GM21723 (cell line): Measurements from ENCODE around the gene C6orf118.

Experiments used
- ATAC-seq: cut with Tn5 transposase; IDR thresholded peaks from one replicate; pipeline ENCODE4 v1.9.1; 2021; ENCODE audit warnings: mild to moderate bottlenecking, moderate library complexity; ENCODE audit not compliant: unreplicated experiment

C6orf118 gene

DNA sequence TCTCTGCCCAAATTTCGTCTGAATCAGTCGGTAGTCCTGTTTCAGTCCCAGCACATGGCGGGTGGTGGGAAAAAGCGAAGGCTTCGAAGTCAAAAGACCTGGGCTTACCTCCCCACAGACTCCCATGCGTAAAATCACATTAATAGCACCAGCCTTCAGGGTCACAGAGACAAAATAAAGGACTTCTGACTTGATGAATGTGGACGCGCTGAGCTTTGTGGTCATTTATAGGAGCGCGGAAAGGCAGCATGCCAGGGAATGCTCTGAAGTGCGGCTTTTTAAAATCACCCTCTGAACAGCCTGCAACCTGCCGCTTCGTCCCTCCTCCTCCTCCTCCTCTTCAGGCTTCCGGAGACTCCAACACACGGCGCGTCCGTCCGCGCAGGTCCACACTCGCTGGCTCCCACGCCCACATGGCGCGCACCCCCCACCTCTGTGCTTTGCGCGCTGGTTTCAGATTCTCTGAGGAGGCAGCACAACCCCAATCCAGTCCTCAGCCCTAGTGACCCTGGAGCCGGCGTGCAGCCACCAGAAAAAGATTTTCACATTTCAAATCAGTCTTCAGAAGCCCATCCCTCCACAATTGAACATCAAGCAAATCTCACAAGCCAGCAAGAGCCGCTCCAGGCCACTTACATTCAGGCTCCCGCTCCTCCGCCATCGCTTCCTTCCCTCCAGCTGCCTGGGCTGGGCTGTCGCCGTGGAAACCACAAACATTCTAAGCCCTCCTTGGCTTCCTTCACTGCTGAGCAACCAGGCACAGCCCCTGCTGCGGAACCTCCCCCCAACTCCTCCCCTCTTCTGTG is at the start of gene C6orf118:
C6orf118 (minus strand) TSS at position 680 of the 806 bp plus-strand sequence; CDS start at position 661, 19 bp downstream.
- ATAC-seq = no peak

DNA sequence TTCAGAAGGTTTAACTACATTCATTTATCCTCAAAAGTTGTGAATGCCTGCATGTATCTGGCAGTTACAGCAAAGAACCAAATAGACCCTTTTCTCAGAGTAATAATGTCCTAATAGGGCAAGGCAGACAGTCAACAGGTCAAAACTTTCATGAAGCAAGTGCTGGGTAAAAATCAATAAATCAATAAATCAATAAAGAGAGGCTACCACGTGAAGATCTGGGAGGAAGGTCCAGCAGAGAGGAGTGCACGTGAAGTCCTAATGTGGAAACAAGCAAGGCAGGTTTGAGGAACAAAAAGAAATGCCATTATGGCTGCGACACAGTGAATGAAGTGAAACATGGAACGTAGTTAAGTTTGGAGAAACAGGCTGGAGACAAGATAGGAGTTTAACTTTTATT is 36.3 kb upstream of the C6orf118 start:
- no peak for ATAC-seq

DNA sequence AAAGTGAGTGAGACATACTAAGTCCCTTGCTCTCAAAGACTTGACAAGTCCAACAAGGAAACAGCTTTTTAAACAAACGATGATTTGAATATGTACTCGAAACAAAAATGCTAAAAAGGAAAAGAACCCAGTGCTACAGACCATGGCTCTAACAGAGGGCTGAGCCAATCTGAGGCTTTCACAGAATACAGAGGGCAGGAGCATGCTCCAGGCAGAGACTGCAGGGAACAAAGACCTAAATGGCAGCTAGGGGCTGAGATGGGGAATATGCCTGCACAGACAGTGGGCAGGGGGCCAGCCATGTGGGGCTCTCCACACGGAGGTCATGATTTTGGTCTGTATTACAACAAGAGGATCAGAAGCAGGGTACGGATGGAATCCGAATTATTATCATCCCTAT is 31.1 kb upstream of the C6orf118 start:
- ATAC-seq = no peak

DNA sequence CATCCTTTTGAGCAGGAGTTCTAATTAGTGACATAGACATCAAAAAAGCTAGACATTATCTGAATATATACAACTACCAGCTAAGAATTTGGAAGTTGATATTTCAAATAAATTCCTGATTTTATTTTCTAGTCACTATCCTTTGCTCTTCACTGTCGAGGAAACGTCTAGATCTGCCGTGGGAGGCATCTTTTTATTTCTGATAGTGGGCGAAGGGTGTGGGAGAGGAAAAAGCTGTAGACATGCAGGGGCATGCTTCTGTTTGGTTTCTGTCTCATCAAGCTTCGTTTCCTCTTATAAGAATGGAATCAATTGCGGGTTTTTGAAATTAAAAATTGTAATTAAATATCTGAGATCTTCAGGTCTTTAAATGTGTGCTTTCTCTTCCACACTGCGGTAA is 16.2 kb upstream of the C6orf118 start:
- ATAC-seq = no peak

DNA sequence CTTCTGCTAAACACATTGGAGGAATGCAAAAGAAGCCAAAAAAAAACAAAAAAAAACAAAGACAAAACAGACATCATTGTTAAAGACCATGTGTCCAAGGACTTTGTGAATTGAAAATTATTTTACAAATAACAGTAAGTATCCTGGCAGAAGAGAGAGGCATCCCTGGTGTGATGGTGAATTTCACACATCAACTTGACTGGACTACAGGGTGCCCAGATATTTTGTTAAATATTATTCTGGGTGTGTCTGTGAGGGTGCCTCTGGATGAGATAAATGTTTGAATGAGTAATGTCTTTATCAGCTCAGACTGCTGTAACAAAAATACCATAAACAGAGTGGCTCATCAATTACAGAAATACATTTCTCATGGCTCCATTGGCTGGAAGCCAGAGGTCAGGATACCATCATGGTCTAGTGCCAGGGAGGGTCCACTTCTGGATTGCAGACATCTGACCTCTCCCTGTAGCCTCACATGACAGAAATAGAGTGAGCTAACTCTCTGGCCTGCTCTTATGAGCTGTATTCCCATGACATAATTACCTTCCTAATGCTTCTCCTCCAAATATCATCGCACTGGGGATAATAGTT is 12.2 kb upstream of the C6orf118 start:
- no peak for ATAC-seq

DNA sequence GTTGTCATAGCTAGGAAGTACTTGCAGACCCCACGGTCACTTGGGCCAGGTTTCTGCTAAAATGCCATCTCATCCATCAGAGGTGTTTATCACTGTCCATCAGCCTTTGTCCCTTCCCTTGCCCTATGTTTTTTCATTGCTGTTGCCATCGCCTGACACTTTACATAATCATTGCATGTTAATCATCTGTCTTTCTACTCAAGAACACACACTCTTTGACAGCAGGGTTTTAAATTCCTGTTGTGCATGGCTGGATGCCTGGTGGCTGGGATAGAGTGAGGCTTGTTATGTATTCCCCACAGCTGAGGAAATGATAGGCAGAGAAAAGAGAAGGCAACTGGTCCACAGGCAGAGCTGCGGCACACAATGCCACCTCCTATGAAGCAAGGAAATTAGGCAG is 11.7 kb upstream of the C6orf118 start:
- ATAC-seq = no peak

DNA sequence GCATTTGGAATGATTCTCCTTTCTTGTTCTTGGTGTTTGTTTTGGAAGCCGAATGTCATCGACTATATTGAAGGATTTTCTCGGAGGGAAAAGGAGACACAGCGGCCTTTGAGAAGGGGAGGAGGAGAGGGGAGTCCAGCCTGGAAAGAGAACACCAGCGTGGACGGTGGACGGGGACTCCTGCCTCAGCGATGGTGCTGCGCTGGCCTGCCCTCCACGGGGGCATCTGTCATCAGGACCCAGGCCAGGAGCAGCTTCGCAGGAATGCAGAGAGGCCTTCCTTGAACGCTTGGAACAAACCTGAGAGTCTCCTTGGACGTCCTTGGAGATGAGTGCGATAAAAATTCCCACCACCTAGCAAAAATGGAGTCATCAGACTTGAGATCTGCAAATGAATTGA is 8.3 kb upstream of the C6orf118 start:
- no peak for ATAC-seq

DNA sequence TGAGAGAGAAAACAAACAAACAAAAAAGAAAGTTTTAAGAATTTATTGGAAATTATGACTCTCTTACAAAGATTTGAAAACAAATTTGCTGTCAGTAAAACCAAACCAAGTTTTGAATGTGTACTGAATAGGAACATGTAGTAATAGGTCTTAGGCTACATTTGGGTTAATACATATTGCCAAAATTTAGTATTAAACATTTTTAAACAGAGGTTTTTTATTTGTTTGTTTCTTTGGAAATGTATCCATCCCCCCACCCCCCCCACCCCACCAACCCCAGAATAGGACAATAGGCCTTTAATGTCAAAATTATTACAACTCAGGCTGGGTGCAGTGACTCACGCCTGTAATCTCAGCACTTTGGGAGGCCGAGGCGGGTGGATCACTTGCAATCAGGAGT is 2.5 kb downstream of the C6orf118 start:
- no peak for ATAC-seq

DNA sequence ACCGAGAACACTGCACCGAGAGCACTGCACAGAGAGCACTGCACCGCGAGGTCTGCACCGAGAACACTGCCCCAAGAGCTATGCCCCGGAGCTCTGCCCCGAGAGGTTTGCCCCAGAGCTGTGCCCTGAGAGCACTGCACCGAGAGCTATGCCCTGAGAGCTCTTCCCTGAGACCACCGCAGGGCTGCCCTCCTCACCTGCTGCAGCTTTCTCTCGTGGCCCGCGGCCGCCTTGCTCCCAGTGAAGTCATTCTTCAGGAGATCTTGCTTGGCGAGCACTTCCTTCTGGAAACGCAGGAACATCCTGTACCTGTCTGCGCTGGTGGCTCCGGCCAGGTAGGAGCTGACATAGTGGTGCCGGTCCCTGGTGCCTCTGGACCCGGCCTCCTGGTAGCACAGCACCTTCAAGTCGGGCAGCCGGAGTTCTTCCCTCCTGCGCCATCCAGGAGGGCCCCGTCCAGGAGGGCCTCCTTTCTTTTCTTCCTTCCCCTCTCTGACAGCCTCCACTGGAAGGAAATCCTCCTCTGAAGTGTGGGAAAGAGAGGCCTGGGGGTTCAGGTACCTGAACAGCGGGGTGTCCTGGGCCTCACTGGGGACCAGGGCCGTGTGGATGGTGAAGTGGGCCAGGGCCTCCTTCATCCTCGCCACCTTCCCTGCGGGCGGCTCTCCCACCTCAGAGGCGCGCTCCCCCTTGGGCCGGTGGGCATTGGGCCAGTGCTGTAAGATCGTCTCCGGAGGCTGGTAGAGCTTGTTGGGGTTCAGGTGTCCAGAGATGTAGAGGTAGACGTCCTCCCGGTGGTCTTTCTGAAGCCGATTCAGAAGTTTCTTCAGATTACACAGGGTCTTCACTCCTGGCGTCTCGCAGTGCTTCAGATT is 7.8 kb downstream of the C6orf118 start:
- no peak for ATAC-seq

DNA sequence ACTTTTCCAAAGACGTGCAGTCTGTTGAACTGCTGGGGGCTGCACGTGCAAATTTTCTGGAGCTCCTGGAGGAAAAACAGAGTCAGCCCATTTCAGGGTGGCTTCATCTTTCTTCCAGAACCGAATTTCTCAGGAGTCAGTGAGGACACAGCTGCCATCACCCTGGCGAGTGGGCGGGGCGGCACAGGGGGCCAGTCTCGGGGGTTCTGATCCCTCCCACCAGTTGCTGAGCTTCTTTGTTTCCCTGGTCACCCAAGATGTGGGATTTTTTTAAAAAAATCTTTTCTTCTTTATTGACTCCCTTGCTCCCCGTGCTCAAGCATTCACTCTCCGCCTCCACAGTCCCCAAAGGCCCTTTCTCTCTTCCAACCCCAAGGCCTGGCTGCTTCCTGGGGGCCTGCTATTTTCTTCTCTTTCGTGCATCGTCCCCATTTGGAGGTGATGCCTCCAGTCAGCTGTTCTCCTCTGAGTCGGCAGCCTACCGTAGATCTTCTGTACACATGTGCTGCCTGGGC is 8.9 kb downstream of the C6orf118 start:
- ATAC-seq = no peak

DNA sequence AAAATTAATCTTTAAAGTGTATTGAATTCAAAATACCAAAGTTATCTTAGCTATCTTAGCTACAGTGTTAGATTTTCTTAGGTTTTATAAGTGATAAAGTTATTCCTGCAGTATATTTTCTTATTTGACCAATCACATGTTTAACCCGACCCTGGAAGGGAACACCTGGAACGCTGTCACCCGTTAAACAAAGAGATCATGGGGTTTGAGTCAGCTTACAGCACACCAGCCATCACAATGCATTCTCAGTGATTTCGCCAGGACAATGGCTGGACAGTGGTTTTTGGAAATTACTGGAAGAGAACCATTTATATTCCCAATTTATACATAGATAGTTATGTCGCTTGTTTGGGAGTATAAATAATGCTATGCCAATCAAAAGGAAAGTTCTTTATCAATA is 10.5 kb downstream of the C6orf118 start:
- ATAC-seq = no peak

DNA sequence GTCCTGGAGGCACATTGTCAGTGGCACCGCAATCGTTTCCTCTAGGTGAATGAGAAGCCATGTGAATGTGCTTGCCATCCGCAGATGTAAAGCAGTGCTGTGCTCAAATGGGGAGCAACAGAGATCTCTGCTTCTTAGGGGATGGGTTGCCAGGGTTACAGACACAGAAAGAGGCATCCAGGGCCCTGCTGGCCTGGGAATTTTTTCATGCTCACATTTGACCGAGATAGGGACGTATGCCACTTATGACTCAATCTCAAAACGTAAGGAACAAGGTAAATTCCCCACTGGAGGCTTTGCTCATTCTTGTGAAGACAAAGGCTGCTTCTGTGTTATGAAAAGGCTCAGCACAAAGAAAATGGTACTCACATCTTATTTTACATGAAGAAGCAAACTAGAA is 11.0 kb downstream of the C6orf118 start:
- ATAC-seq = no peak

DNA sequence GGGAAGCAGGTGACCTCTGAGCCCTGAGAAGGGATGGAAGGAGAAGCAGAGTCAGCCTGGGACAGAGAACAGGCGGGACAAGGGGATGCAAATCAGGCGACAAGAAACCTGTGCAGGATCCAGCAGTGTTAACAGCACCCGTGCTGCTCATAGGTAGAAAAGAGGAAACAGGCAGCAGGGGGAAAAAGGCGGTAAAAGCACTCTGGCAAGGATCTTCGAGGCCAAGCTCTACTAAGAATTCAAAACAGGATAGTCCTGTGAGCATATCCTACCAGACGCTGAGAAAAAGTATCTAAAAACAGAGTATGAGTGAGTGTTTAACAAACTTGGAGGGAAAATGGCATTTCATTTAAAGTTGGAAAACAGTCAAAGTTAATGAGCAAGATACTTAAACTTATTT is 16.7 kb downstream of the C6orf118 start:
- no peak for ATAC-seq

DNA sequence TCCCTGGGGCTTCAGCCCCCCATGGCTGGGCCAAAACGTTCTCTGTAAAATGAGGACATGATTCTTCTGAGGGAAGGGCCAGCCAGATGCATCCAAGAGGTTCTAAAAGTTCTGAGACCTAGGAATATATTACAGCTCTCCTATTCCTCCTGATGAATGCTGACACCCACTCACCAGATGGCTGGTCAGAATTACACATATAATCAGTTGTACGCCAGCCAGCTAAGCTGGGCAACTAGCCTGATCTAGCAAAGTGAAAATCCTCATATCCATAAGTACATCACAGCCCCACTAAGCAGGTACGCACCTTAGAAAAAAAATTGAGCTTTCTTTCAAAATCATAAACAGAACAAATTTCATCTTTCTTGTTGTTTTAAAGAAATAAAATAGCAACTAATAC is 34.8 kb downstream of the C6orf118 start:
- no peak for ATAC-seq

DNA sequence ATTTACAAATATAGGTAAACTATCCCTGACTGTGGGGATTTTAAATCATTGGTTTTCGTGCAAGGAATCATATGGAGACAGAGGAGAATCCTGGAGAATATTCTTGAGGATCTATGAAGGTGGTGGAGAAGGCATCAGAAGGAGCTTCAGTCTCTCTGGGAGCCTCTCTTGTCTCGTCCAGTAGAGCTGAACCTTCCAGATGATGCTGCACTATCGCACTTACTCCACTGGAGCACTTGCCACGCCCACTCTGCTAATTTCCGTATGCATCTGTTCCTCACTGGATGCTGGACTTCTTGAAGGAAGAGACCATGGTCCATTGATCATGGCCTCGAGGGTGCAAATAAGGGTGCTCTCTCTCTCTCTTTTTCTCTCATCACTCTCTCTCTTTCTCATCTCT is 36.8 kb downstream of the C6orf118 start:
- ATAC-seq = no peak

DNA sequence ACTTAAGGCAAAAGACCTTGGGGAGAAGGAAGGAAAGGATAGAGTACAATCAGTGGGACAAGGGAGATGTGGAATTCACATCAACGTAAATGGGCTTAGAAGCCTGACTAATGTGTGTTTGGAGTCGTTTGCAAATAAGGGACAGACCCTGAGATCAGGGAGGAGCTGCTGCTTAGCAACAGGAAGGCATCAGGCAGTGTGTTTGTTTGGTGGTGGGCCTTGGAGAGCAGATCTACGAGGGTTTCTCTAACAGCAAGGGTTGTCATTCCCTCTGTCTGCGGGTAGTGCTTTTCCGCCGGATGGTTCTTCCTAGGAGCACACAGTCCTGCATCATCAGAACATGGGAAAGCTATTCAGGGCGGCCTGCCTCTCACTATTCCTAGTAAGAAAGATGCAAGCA is 40.4 kb downstream of the C6orf118 start:
- no peak for ATAC-seq

DNA sequence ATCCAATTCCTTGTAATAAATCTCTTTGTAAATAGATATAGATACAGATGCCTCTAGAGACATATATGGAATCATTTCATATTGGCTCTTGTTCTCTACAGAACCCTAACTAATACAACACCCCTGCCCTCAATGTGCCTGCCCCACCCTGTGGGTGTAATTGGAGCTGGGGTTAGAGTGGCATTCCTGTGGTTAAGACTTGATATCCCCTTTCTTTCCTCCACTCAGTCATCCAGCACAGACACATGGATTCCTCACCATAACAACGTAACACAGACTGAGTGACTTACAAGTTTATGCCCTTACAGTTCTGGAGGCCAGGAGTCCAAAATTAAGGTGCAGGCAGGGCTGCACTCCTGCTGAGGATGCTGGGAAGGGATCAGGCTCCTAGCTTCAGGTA is 42.8 kb downstream of the C6orf118 start:
- no peak for ATAC-seq

DNA sequence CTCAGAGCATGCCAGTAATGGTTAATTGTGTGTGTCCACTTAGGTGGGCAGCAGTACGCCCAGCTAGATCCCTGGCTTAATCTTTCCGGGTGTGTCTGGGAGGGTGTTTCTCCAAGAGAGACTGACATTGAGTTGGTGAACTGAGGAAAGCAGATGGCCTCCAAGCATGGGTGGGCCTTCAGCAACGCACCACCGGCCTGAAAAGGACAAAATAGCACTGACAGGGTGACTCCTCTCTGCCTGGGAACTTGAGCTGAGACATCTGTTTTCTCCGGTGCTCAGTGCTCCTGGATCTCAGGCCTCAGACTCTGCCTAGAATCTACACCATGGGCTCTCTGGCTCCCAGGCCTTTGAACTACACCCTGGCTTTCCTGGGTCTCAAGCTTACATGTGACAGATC is 43.2 kb downstream of the C6orf118 start:
- no peak for ATAC-seq

DNA sequence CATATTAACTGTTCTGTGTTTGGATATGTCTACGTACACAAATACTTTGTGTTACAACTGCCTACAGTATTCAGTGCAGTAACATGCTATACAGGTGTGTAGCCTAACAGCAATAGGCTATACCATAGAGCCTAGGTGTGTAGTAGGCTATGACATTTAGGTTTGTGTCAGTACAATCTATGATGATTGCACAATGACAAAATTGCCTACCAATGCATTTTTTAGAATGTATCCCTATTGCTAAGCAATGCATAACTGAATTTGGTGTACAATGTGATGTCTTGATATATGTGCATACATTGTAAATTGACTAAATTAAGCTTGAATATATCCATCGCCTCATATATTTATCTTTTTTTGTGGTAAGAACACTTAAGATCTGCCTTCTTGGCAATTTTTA is 48.9 kb downstream of the C6orf118 start:
- ATAC-seq = no peak

DNA sequence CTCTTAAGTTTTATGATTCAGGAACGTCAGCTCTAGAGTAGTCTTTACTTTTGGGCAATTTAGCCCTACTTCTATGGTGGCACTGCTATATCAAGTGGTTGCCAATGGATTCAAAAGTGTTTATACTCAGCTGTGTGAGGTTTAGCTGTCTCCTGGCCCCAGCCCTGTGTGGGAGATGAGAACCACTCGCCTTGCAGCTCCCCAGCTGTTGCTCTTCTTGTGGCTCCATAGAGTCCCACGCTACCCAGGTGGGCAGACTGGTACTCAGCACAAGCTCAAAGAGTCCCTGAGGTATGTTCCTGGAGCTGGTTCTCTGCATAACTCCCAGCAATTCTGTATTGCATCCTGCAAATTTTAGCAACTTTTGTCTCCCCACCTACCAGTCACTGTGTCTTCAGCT is 59.6 kb downstream of the C6orf118 start:
- no peak for ATAC-seq

DNA sequence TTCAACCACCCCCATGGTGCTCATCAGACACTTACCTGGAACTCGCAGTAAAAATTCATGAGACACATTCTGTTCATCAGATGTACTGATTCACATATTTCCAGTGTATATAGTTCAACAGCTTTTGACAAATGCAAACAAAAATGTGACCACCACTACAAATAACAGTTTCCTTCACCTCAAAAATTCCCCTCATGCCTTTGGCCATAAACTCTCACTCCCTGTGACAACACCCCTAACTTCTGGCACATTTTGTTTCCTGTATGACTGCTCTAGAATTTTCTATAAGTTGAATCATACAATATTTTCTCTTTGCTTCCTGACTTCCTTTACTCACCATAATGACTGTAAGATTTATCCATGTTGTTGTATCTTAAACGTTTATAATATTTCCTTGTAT is 63.7 kb downstream of the C6orf118 start:
- ATAC-seq = no peak

DNA sequence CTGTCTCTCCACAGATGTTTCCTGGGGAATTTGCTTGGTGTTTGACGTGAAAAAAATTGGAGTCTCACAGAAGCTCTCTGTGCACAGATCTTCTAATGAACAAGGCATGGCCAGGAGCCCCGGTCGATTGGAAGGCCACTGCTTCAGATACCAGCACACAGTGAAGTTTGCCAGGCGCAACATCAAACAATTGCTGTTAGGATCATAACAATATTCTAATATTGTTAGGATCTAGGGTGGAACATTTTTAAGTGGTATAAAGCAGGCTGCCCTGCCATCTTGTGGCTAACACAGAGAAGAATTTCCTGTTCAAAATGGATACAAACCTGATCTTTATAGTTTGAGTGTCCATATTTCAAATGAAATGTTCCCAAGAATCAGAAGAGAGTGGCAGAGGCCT is 64.1 kb downstream of the C6orf118 start:
- ATAC-seq = no peak
